CD4-positive, alpha-beta T cell treated with Interleukin-15 for 1 hour (primary cell): ENCODE measurements around the gene RCAN1.
"Not testable (repeated sequence)": the region's sequence is repeated elsewhere in the genome, so short reads cannot be mapped to it uniquely, and the experiment has no call there.

ENCODE experiments used
- DNase-seq: peaks from one replicate; pipeline ENCODE4 v3.0.0-alpha.2; 2020

RCAN1 gene

DNA sequence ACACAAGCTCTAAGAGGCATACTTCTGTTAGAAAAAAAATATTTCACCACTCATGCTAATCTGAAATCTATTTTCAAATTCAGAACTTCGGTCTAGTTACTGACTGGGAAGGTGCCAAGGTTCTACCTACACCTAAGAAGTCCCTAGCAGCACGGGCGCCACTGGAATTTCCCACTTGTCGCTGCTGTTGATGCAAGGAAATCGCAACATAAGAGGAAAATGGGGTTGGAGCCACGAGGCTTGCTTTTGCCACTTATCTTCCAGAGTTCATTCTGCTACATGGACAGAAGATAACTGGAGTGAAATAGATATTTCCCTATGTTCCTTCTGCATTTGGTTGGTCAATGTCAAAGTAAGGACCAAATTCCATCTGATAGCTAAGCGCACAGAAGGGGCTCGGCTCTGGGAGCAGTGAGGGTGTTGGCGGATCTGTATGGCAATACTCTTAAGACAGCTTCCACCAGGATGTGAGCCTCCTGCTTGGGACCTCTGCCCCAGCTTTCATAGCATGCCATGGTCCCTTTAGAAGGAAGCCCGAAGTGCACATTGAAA, 47.2 kb downstream of the RCAN1 start:
- DNase-seq, result no peak

DNA sequence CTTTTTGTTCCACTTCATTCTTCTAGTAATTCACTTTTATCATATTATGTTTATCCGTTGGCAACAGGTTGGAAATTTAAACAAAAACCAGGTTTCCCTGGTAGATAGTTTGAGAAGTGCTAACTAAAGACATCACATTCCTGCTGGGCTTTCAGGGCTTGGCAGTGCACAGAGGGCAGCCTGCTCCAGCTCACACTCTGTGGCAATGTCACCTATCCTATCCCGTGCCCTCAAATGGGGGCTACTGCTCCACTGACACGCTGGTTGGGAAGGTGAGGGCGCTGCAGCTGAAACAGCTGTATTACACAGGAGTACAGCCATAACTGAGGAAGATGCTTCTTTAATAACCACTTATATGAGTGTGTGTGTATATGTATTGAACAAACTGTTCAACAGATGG, 49.7 kb downstream of the RCAN1 start:
- DNase-seq, result no peak

- DNase-seq, result not testable (repeated sequence)
Observed at GRCh38 chr21:34563370-34563769, 51.5 kb downstream of the RCAN1 start.

DNA sequence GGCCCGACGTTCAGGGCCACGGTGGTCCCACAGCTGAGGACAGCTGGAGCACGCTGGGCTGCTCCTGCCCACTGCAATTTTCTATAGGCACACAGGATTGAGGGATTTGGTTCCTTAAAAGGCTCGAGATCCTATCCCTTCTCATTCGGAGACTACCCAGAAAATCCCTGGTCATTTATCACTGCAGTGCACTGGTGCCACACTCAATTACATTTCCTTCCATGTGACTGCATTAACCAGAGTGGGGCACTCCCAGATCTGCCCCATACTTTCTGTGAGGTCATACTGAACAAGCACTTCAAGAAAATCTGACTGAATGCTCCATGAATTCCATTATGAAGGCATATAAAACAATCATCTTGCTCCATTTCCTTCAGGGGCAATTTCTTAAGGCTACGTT, 53.1 kb downstream of the RCAN1 start:
- DNase-seq, result no peak

GRCh38 chr21:34560609-34561008, 54.3 kb downstream of the RCAN1 start:
- DNase-seq, result no peak

DNA sequence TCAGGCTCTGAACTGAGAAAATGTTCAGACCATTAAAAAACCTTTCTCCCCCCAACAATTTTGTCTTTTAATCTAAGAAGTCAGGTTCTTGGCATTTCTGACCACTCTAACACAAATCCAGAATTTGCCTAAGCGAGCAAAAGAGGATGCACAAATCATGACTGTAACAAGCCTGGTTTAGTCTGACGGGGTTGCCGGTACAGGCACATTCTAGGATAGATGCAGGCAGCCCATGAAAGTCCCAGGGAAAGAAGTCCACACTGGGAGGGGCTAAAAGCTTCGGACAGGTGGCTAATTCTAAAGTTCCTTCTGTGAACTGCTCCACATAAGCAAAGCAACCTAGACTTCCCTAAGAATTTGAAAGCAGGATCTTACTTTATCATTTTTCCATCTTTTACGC, 54.9 kb downstream of the RCAN1 start:
- DNase-seq, result no peak

- no peak for DNase-seq
Observed at GRCh38 chr21:34559089-34559631, 55.8 kb downstream of the RCAN1 start.

DNA sequence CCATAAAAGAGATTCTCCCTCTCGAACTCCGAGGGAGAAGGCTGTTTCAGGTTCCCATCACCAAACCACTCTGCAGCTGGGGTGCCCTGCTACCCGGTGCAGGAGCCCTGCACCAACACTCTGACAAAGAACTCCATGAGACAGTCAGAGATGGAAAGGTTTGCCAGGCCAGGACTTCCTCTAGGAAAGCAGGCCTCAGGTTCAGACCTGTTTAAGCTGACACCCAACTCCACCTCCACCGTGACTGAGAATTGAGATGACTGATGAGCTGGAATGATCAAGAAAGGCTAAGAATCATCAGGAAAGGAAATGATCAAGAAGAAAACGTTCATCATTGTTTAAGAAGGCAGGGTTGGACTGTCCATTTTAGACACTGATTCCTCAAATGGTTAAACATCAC, 56.7 kb downstream of the RCAN1 start:
- DNase-seq, result no peak

DNA sequence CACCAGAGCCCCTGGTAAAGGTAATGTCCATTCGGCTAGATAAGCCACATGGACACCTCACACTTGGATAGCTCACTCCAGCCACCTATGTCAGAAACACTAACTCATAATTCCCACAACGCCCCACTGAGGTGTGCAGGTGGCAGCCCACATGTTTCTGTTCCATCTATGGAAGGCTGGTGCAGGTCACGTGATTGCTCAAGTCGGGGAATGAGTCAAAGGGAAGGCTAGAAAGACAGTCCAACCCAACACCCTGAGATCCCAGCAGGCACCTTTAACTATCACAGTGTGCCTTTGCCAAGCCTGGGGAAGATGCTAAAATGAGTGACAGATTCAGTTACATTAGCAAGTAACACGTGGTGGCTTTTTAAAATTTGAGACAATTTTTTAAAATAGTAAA, 57.7 kb downstream of the RCAN1 start:
- no peak for DNase-seq

DNA sequence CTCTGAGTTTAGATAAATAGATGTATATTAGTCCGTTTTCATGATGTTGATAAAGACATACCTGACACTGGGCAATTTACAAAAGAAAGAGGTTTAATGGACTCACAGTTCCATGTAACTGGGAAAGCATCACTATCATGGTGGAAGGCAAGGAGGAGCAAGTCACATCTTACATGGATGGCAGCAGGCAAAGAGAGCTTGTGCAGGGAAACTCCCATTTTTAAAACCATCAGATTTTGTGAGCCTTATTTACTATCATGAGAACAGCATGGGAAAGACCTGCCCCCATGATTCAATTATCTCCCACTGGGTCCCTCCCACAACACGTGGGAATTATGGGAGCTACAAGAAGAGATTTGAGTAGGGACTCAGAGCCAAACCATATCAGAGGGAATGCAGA, 60.2 kb downstream of the RCAN1 start:
- not testable (repeated sequence) for DNase-seq

GRCh38 chr21:34554227-34554626, 60.7 kb downstream of the RCAN1 start:
- DNase-seq, result no peak

DNA sequence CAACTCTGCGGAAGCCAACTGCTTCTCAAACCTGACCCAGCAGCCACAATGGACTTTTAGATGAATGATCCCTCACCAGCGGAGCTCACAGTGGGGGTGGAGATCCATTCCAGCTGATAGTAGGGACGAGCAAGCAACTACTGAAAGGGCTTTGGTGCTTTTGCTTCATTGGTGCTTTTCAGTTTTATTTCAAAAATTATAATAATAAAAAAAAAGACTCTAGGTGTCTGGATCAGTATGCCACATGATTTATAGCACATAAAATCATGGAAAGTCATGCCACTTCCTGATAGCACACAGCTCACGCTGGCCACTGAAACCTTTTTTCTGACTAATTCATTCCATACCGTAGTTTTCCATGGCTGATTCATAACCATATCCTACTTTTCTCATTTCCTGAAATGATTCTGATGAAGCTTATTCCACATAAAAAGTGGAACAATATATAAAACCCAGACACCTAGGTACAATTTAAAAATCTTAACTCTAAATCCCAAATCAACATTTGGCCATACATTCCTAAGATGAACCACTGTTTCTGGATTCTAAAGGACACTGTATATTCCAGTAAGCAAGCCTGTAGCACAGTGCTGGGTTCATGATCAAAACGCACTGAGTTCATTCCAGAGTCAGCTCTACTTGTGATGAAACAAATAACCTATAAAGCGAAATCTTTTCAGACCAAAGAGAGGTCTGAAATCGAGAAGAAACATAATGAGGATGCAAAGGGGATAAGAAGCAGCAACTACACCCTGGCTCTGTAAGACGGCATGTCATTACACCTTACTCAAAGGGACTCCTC, 61.6 kb downstream of the RCAN1 start:
- DNase-seq, result no peak

DNA sequence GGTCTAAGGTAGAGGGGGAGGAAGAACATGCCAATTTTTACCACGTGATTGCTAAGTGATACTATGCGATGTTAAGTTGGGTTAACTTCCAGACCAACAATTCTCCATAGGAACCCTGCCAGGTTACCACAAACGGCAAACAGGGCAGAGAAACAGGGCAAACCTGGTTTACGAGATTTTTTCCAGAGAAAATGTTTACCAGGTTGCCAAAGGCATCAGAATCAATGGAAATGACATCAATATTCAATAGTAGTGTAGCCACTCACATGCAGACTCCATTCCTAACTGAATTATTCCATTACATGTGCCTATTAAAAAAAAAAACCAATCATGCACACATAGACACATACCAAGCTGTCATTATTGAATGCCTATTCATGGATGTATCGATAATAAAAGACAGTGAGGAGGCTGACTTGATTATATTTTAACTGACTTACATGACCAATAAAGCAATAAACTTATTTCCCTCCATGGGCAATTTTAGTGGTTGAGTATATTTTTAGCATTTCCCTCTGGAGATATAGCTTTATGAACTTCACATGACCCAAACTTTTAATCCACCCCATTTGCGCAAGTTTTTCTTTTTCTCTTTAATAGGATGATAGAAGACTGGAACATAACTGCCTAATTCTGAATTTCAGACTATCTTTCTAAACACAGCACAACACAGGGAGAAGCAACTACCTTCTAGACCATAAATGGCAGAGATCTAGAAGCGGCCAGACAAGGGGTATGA, 62.4 kb downstream of the RCAN1 start:
- no peak for DNase-seq

- no peak for DNase-seq
Observed at GRCh38 chr21:34550182-34550799, 64.6 kb downstream of the RCAN1 start.

DNA sequence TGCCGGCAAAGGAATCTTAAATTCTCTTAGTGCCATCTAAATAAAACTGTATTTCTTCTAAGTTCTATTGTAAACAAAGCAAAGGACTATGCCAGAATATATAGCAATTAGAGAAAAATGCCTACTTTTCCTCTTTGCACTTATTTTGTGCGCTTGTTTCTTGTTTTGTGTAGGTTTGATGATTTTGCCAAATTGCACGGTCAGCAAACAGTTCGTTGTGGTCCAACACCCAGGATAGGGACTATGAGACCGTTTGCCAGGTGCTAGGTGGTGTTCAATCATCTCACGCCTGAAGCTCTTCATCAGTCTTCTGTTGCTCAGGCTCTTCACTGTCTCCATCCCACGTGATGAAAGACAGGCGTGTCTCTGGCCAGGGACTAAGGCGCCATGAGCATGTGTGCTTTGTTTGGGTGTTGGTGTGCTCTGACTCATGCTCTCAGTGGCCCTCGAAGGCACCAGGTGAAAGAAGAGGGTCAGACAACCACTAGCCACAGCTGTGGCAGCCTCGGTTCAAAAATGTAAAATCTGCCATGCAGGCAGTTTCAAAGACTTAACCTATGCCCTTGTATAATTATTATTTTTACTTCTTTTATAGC, 66.0 kb downstream of the RCAN1 start:
- no peak for DNase-seq

DNA sequence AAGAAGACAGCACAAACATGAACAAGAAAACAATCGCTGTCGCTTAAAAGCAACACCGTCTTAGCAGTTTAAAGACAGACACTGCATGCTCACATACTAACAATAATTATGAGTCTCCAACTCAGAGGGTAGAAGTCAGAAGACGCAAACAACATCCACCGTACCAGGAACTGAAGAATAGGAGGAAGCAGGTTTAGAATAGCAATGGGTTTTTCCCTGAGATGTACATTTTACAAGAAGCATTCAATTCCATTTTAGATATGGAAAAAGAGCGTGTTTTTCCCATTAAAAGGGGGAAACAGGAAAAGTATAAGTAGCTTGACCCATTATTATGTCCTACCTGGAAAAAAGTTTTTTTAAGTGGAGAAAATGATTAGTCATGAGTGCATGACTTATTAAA, 68.4 kb downstream of the RCAN1 start:
- DNase-seq, result no peak

DNA sequence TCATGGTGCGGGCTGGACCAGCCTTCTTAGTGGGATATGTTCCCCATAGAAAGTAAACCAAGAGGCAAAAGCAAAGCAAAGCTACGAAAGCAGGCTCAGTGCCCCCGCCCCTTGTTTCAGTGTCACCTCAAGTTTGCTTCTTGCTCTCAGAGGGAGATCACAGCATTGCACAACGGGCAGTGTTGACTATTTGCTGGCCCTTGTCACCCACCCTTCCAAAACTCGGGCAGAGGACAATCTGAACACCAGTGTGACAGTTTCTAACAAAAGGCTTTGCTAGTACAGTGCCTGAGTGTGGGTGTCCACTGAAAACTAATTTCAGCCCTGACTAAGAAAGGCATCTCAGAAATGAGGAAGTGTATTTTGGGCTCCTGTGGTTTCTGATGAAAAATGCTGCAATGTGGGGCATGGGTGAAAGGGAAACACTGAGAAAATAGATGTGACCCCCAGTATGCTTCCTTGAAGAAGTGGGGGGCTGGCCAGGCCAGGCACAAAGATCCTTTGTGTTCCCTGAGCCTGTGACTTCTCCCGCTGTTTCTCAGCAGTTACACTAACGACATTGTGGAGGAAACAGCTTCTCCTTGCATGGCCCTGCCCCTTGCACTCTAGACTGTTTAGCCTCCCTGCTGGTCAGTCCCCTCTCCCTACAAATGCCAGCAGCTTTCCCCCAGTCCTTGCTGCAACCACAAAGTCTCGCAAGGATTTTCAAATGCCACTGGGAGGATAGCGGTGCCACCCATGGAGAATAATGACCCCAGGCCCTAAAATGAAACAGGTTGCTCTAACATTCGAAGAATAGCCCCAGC, 69.6 kb downstream of the RCAN1 start:
- DNase-seq, result peak; percentile 52

- peak; percentile 39 for DNase-seq
Observed at GRCh38 chr21:34544032-34544496, 70.8 kb downstream of the RCAN1 start.

DNA sequence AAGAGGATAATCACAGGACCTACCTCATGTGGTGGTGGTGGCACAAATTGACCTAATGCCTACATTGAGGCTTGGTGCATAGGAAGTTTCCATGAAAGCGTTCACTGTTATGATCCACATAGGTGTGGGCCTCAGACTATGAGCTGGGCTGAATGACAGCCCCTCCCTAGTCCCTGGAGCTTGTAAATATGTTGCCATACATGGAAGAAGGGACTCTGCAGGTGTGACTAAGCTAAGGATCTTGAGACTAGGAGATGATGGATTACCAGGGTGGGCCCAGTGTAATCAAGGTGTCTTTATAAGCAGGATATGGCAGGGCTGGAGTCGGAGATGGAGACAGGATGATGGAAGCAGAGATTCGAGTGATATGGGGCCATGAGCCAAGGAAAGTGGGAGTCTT, 71.9 kb downstream of the RCAN1 start:
- no peak for DNase-seq

- no peak for DNase-seq
Observed at GRCh38 chr21:34540206-34540605, 74.7 kb downstream of the RCAN1 start.

DNA sequence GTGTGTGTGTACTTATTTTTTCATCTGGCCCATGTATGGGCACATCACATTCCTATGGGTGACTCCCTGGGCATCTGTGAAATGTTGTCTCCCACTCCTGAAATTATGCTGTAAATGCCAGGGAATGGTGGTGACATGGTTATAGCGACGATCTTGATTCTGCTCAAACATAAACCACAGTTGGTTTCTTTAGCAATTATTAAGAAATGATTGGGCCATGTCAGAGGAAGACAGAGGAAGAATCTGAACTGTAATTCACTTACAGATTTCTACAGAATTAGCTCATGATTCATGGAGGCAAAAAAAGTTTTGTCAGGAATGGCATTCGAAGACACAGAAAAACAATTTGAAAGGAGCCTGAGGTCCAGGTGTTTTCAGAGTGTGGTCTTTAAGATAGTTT, 77.1 kb downstream of the RCAN1 start:
- DNase-seq, result no peak

GRCh38 chr21:34536820-34537219, 78.1 kb downstream of the RCAN1 start:
- DNase-seq, result no peak
